ENCODE data around the gene FAM83C.

Gene FAM83C

DNA sequence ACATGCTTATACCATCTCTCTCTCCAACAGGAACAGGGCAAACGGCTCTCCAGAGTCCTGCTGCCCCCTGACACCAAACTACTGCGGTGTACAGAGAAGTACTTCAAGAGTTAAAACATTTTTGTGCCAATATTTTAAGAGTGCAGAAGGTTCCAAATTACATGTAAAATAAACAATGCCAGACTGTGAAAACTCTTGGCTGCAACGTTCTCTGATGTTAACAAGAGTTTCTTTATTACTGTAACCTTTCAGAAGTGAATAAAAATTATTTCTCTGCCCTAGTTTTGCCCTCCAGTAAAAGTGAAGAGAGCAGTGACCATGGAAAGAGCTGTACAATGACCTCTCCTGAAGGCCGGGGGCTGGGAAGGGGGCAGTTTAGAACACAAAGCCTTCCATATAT lies 41.4 kb upstream of the FAM83C start:
- no peak for DNase-seq (ENCODE audit: low spot score)
- in situ Hi-C loops (cut with MboI; ENCODE audit: low pct_unique_long_range_greater_than_20kb, low sequenced_read_pairs, unreplicated experiment) = no loop called here
- TF ChIP-seq, protein P1, sequence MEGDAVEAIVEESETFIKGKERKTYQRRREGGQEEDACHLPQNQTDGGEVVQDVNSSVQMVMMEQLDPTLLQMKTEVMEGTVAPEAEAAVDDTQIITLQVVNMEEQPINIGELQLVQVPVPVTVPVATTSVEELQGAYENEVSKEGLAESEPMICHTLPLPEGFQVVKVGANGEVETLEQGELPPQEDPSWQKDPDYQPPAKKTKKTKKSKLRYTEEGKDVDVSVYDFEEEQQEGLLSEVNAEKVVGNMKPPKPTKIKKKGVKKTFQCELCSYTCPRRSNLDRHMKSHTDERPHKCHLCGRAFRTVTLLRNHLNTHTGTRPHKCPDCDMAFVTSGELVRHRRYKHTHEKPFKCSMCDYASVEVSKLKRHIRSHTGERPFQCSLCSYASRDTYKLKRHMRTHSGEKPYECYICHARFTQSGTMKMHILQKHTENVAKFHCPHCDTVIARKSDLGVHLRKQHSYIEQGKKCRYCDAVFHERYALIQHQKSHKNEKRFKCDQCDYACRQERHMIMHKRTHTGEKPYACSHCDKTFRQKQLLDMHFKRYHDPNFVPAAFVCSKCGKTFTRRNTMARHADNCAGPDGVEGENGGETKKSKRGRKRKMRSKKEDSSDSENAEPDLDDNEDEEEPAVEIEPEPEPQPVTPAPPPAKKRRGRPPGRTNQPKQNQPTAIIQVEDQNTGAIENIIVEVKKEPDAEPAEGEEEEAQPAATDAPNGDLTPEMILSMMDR (IDR thresholded peaks at IDR 0.05; ENCODE audit: extremely low read depth, insufficient read depth, missing control alignments) = no peak

DNA sequence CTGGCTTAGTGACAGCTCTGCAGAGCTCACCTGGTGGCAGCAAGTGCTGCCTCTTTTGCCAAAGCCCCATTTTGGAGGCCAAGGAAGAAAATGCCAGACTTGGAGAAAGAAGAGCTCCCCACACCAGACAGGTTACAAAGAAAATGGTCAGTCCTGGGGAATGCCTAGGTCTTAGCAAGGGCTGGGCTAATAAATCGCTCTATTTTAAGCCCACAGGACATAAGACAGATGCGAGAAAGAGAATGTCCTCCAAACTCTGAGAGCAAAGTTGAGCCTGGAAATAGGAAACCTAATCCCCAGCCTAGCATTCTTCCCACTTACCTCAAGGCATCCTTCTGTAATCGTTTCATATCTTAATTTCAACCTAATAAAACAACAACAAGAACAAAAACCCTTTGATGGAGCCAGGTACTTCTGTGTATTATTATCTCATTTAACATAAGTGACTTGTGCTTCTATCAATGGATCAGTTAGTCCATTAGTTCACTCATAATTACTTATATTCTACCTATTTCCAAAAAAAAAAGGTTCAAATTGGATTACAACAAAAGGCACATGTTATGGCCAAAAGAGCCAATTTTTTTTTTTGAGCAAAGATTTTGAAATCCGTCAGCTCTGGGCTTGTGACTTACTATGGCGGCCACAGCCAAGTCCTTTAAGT lies 40.4 kb upstream of the FAM83C start:
- in situ Hi-C loops (cut with MboI; ENCODE audit: low pct_unique_long_range_greater_than_20kb, low sequenced_read_pairs, unreplicated experiment) = no loop called here
- no peak for DNase-seq (ENCODE audit: low spot score)
- TF ChIP-seq, protein P1 (IDR thresholded peaks at IDR 0.05; ENCODE audit: extremely low read depth, insufficient read depth, missing control alignments) = no peak

DNA sequence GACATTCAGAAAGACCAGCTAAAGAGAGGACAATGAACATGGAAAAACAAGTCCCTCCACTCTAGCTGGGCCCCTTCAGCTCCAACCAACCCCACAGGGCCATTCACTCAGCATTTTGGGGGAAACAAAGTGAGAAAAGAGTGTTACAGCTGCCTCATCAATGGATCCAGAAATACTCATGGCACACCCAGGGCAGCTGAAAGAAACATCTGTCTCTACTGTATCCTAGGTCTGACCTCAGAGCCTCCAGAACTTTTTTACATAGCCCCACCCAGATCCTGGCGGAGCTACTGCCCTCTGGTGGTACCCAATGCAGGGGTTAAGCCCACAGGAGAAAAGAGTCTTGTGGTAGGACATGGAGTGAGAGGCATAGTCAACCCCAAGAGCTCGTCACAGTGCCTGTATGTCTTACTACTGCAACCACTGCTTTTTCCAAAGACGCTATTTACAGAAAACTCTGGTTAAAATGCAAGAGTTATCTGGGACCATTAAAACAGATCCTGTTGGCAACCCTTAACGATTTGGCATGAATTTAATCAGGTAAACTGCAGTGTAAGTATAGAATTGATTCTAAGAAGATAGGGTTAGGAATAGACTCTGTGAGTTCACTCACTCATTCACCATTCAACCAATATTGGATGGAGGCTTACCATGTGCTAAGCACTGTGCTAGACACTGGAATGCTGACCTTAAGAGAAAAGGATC lies 37.4 kb upstream of the FAM83C start:
- peak; percentile 45 for DNase-seq (ENCODE audit: low spot score)
- TF ChIP-seq, protein P1 (IDR thresholded peaks at IDR 0.05; ENCODE audit: extremely low read depth, insufficient read depth, missing control alignments) = peak; percentile 65
- in situ Hi-C loops (cut with MboI; ENCODE audit: low pct_unique_long_range_greater_than_20kb, low sequenced_read_pairs, unreplicated experiment) = no loop called here

DNA sequence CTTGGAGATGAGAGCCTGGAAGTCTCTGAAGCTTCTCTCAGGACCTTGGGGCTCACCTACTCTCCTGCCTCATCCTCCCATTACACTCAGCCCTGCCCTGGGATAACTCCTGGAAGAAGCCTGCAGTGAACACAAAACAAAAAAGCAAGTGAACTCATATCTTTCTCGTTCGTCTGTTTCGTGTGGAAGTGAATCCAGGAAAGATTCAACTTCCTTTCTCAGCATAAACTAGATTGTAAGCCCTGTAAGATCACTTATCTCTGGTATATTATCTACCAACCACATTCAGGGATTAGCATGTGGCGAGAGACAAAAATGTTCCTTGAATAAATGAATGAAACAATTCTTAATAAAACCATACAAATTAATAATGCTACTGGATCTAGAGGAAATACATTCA lies 36.5 kb upstream of the FAM83C start:
- in situ Hi-C loops (cut with MboI; ENCODE audit: low pct_unique_long_range_greater_than_20kb, low sequenced_read_pairs, unreplicated experiment) = no loop called here
- TF ChIP-seq, protein P1 (IDR thresholded peaks at IDR 0.05; ENCODE audit: extremely low read depth, insufficient read depth, missing control alignments) = no peak

DNA sequence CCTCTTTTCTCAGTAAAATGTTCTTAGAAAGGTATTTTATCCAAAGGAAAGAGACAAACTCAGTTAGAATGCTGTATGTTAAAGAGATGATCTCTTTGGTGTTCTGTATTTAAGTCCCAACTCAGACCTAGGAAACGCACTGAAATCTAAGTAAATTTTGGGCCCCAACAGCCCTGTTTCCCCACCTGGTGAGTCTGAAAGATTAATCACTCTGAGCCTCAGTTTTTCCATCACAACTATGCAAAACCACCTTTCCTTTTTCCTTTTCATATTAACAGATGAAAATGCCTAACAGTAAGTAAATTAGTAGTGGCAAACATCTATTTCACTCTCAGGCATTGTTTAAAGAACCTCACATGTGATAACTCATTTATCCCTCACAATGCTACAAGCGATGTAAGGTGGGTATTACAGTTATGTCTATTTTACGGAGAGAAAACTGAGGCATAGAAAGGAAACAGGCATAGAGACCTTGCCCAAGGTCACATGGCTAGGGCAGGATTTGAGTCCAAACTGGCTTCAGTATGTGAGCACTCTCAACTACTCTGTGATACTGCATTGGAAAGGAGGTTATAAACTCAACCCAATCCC lies 36.0 kb upstream of the FAM83C start:
- no peak for DNase-seq (ENCODE audit: low spot score)
- in situ Hi-C loops (cut with MboI; ENCODE audit: low pct_unique_long_range_greater_than_20kb, low sequenced_read_pairs, unreplicated experiment) = no loop called here
- TF ChIP-seq, protein P1 (IDR thresholded peaks at IDR 0.05; ENCODE audit: extremely low read depth, insufficient read depth, missing control alignments) = no peak

More for the DNA sequence above, 36.5 kb upstream of the FAM83C start:
- DNase-seq (ENCODE audit: low spot score) = no peak

DNA sequence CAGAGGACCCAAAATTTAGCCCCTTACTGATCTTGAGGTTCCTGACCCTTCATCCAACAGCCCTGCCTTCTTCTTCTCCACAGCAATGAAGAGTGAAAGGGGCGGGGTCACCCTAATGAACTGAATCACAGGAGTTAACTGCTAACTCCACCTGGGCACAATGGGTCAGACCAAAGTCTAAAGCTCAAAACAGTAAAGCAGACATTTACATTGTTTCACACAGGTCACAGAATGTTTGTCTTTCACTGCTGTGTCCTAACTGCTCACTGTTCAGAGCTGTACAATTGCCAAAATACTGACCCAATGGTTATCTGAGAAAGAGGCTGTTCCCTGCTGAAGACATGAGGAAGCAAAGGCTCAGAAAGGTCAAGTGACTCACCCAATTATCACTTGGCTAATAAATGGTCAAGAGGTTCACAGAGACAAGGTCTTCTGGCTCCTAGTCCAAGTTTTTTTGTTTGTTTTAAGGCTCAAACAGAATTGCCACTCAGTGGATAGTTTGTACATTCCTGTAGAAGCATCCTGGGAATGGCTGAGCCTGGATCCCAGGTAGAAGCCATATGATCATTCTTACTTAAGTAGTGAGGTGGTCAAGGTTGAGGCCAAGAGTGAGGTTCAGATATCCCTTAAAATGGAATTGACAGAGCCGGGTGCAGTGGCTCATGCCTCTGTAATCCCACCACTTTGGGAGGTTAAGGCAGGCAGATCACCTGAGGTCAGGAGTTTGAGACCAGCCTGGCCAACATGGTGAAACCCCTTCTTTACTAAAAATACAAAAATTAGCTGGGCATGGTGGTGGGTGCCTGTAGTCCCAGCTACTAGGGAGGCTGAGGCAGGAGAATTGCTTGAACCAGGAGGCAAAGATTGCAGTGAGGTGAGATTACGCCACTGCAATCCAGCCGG lies 35.1 kb upstream of the FAM83C start:
- in situ Hi-C loops (cut with MboI; ENCODE audit: low pct_unique_long_range_greater_than_20kb, low sequenced_read_pairs, unreplicated experiment) = no loop called here
- TF ChIP-seq, protein P1 (IDR thresholded peaks at IDR 0.05; ENCODE audit: extremely low read depth, insufficient read depth, missing control alignments) = no peak
- no peak for DNase-seq (ENCODE audit: low spot score)

Measured in GM13977 (cell line).